GM12878 (cell line): ENCODE measurements around the gene ZNF592. TPM values are rescaled to one million over a fixed set of nuclear protein-coding genes. Genes with fewer than 3 reads are reported as not detected.

Experiments used
- ATAC-seq: fragments of 200-7000 bp; cut with Tn5 transposase; 3 replicates; pipeline ENCODE4 v1.9.1; 2020; ENCODE audit warnings: mild to moderate bottlenecking, moderate library complexity
- BruUV-seq: library from RNA; stranded (reverse); fragments of 400-500 nt; replicated peaks from 2 replicates; lab custom pipeline; 2021; lab: Mats Ljungman, UMichigan
- CTCF ChIA-PET: fragments of 300-600 bp; sonication (Branson Sonifier 250); formaldehyde crosslinking; extraction: SDS; loops from one replicate; lab custom pipeline; 2021; ENCODE audit warnings: inconsistent platforms; lab: Yijun Ruan, JAX
- POLR2A ChIA-PET: fragments of 350-600 bp; formaldehyde crosslinking; extraction: SDS; loops from one replicate; lab custom pipeline; 2021; ENCODE audit warnings: inconsistent platforms; lab: Charles Lee
- RAD21 ChIA-PET: fragments of 300-600 bp; sonication (Branson Sonifier 250); formaldehyde crosslinking; loops from one replicate; lab custom pipeline; 2023; ENCODE audit warnings: antibody characterized with exemption; ENCODE audit not compliant: unreplicated experiment; lab: Charles Lee
- SMC1A ChIA-PET: fragments of 300-600 bp; sonication (Branson Sonifier 250); formaldehyde crosslinking; loops from one replicate; lab custom pipeline; 2023; ENCODE audit not compliant: unreplicated experiment, uncharacterized antibody; lab: Charles Lee
- DNase-seq: peaks from one replicate; pipeline ENCODE4 v3.0.0-alpha.2; 2011; ENCODE audit warnings: low read depth, low spot score
- FAIRE-seq: peaks from 3 replicates; lab custom pipeline; 2011; peaks lifted over from hg19 to GRCh38; lab: Jason Lieb, UNC
- H2AFZ ChIP-seq: 2 replicates; pipeline ENCODE4 v1.6.0; 2011; ENCODE audit warnings: low read depth, low read length, control low read depth; ENCODE audit not compliant: control insufficient read depth
- H3K27ac ChIP-seq: 2 replicates; pipeline ENCODE4 v1.5.1; 2011; ENCODE audit warnings: control low read depth; ENCODE audit not compliant: control insufficient read depth, insufficient read depth
- H3K27me3 ChIP-seq, 2 experiments: replicated peaks in 1 of 2; 2 replicates each; pipeline versions ENCODE4 v1.6.0 to v1.6.1; 2011; ENCODE audit warnings: low read length in 1 of 2; ENCODE audit not compliant: control insufficient read depth in 2 of 2, insufficient read depth in 2 of 2
- H3K36me3 ChIP-seq, 2 experiments: 2 replicates each; pipeline ENCODE4 v1.5.1; 2011; ENCODE audit warnings: low read length in 1 of 2; ENCODE audit not compliant: control insufficient read depth in 2 of 2, insufficient read depth in 2 of 2
- H3K4me1 ChIP-seq: 2 replicates; pipeline ENCODE4 v1.6.1; 2011; ENCODE audit warnings: mild to moderate bottlenecking, low read length, moderate library complexity, mixed read lengths; ENCODE audit not compliant: control insufficient read depth, insufficient read depth
- H3K4me2 ChIP-seq: 2 replicates; pipeline ENCODE4 v1.6.0; 2011; ENCODE audit warnings: control low read depth; ENCODE audit not compliant: control insufficient read depth, insufficient read depth
- H3K4me3 ChIP-seq: fragments of 200-600 bp; sonication (generic); 2 replicates; pipeline ENCODE4 v1.5.1; 2016
- H3K79me2 ChIP-seq: 2 replicates; pipeline ENCODE4 v1.6.0; 2011; ENCODE audit warnings: low read length; ENCODE audit not compliant: control insufficient read depth, insufficient read depth
- H3K9ac ChIP-seq: 2 replicates; pipeline ENCODE4 v1.8.0; 2011; ENCODE audit warnings: low read length, control low read depth, mixed read lengths; ENCODE audit not compliant: control insufficient read depth, insufficient read depth
- H3K9me3 ChIP-seq: replicated peaks from 3 replicates; pipeline ENCODE4 v1.5.1; 2011; ENCODE audit warnings: mild to moderate bottlenecking, low read length; ENCODE audit not compliant: control insufficient read depth, insufficient read depth
- H4K20me1 ChIP-seq: 2 replicates; pipeline ENCODE4 v1.6.0; 2011; ENCODE audit not compliant: control insufficient read depth, insufficient read depth
- CREM ChIP-seq: IDR thresholded peaks from 2 replicates; pipeline ENCODE4 v1.6.1; 2014; ENCODE audit warnings: antibody characterized with exemption, low read depth
- EED ChIP-seq: sonication (generic); IDR thresholded peaks from 2 replicates; pipeline ENCODE4 v1.6.1; 2016; ENCODE audit warnings: antibody characterized with exemption, low read depth
- JUND ChIP-seq: IDR thresholded peaks from 2 replicates; pipeline ENCODE4 v1.6.1; 2012; ENCODE audit warnings: low read depth, mild to moderate bottlenecking, low read length, improper control_type of control experiment, moderate library complexity
- MYC ChIP-seq: IDR thresholded peaks from 2 replicates; pipeline ENCODE4 v1.6.1; 2011; ENCODE audit warnings: mild to moderate bottlenecking, low read length, moderate library complexity, inconsistent platforms; ENCODE audit not compliant: insufficient read depth, insufficient replicate concordance, insufficient read length, severe bottlenecking
- NBN ChIP-seq: fragments of 450-650 bp; IDR thresholded peaks from 2 replicates; pipeline ENCODE4 v1.6.1; 2016
- PBX3 ChIP-seq: IDR thresholded peaks from 2 replicates; pipeline ENCODE4 v1.6.1; 2011; ENCODE audit warnings: mild to moderate bottlenecking, low read depth, low read length, moderate library complexity; ENCODE audit not compliant: insufficient replicate concordance
- RAD21 ChIP-seq: IDR thresholded peaks from 2 replicates; pipeline ENCODE4 v1.6.1; 2011; ENCODE audit warnings: mild to moderate bottlenecking, low read depth, low read length, moderate library complexity; ENCODE audit not compliant: insufficient read depth
- SP1 ChIP-seq: IDR thresholded peaks from one replicate; pipeline ENCODE4 v1.6.1; 2011; ENCODE audit warnings: low read depth, low read length
- STAT1 ChIP-seq: fragments of 450-650 bp; conservative IDR thresholded peaks from 2 replicates; pipeline ENCODE4 v1.6.1; 2014; ENCODE audit warnings: antibody characterized with exemption, mild to moderate bottlenecking
- USF1 ChIP-seq: IDR thresholded peaks from 2 replicates; pipeline ENCODE4 v1.6.1; 2011; ENCODE audit warnings: borderline replicate concordance, low read depth, mild to moderate bottlenecking, moderate library complexity, mixed read lengths, low read length; ENCODE audit not compliant: insufficient read depth; ENCODE audit errors: extremely low read length
- ZBED1 ChIP-seq: IDR thresholded peaks from 2 replicates; pipeline ENCODE4 v1.6.1; 2016; ENCODE audit warnings: borderline replicate concordance
- ZBTB33 ChIP-seq: fragments of 450-650 bp; IDR thresholded peaks from 2 replicates; pipeline ENCODE4 v1.6.1; 2017; ENCODE audit warnings: mild to moderate bottlenecking
- ZSCAN29 ChIP-seq: fragments of 450-650 bp; IDR thresholded peaks from 2 replicates; pipeline ENCODE4 v1.6.1; 2017; ENCODE audit warnings: mild to moderate bottlenecking, moderate library complexity
- WGBS: methylation state at CpG from one replicate; pipeline ENCODE4 v1.1.6; 2016; ENCODE audit warnings: low lambda C conversion rate; ENCODE audit not compliant: insufficient replicate concordance, insufficient coverage; ENCODE audit errors: missing lambda C conversion rate; 5-methylcytosine and 5-hydroxymethylcytosine counted together
- in situ Hi-C: fragments of 300-500 bp; cut with MboI; formaldehyde crosslinking; loops from 9 replicates; pipeline ENCODE4 v1.14.3; 2018; ENCODE audit warnings: mixed read lengths
- intact Hi-C: fragments of 100-400 bp; cut with micrococcal nuclease; formaldehyde crosslinking; loops from one replicate; pipeline ENCODE4 v1.14.2; 2022; ENCODE audit not compliant: unreplicated experiment
- polyA plus RNA-seq, 11 experiments: library from polyadenylated mRNA; depleted of rRNA in 4 of 11; unstranded in 6 of 11; stranded (reverse) in 5 of 11; fragments of >200 nt; fragmentation: Nextera tagmentation in 4 of 11; fragmentation: Illumina TruSeq in 1 of 11; extraction: Ambion mirVana in 4 of 11; extraction: Trizol in 1 of 11; gene quantifications; 1 replicate in 1 of 11; 2 replicates in 10 of 11; pipeline versions ENCODE4 v1.2.1 to v1.2.3, GENCODE V29; 2011 to 2016; ENCODE audit warnings: inconsistent platforms in 2 of 11, missing spikeins in 2 of 11, low read depth in 1 of 11
- total RNA-seq, 4 experiments: library from RNA; depleted of rRNA in 3 of 4; stranded (reverse); fragments of >200 nt in 3 of 4; fragmentation: Illumina TruSeq in 1 of 4; extraction: Trizol in 1 of 4; gene quantifications; 2 replicates each; pipeline versions ENCODE4 v1.2.1 to v1.2.3, GENCODE V29; 2013 to 2021

Gene ZNF592
- total and polyA plus RNA-seq, 10 of the 15 experiments (the other 5 are each of a cell fraction or from before 2014, with no cell fraction given): 0.95 to 23.7 (median 8.6) TPM

GRCh38 chr15:84810073-84810840 lies 61.9 kb downstream of the ZNF592 start:
- no peaks in the 10 kb centered on the region for H4K20me1 ChIP-seq
- no peaks in the 10 kb centered on the region for H3K36me3 ChIP-seq
- H3K27ac ChIP-seq: no peak overlapping the region
- WGBS: 88% methylated on average over 7 of the region's 7 CpGs
- TF ChIP-seq CREM (no peak), SP1 (no peak), USF1 (no peak)
- no peak overlapping the region for H3K4me3 ChIP-seq
- H3K27me3 ChIP-seq: no peaks in the 10 kb centered on the region
- DNase-seq (no peak), FAIRE-seq (no peak), ATAC-seq (no peak)
- ChIA-PET POLR2A (interaction anchor here (0.6 kb wide), 1 partner anchor 66 kb away, joined by 3 read pairs; no protein-coding TSS in a partner anchor), SMC1A (interaction anchor here (1.1 to 1.5 kb wide), 5 partner anchors 9 to 155 kb away, joined by 3 to 6 read pairs (median 4); no protein-coding TSS in a partner anchor), CTCF (interaction anchor here (1.4 to 1.6 kb wide), 4 partner anchors 12 to 155 kb away, joined by 3 to 4 read pairs (median 4); no protein-coding TSS in a partner anchor), RAD21 (interaction anchor here (1.2 kb wide), 1 partner anchor 58 kb away, joined by 3 read pairs; no protein-coding TSS in a partner anchor)
- intact Hi-C loops (no loop called here), in situ Hi-C loops (no loop called here)
- no TSS peak for BruUV-seq
- H3K9me3 ChIP-seq: no peaks in the 10 kb centered on the region
- H2AFZ ChIP-seq: no peak overlapping the region
- no peaks in the 10 kb centered on the region for H3K79me2 ChIP-seq
- no peak overlapping the region for H3K9ac ChIP-seq
- H3K4me1 ChIP-seq: no peaks in the 10 kb centered on the region
- no peak overlapping the region for H3K4me2 ChIP-seq

GRCh38 chr15:84811151-84811550 lies 62.8 kb downstream of the ZNF592 start:
- ChIA-PET RAD21 (no interaction called here), CTCF (interaction anchor here (0.6 to 1.4 kb wide), 2 partner anchors 15 to 155 kb away, joined by 3 to 4 read pairs; no protein-coding TSS in a partner anchor), POLR2A (no interaction called here), SMC1A (interaction anchor here (1.5 kb wide), 1 partner anchor 8 kb away, joined by 4 read pairs; no protein-coding TSS in a partner anchor)
- H3K9ac ChIP-seq: no peak overlapping the region
- no peak overlapping the region for H3K27ac ChIP-seq
- no peak for DNase-seq
- no peak overlapping the region for H3K4me3 ChIP-seq
- H3K79me2 ChIP-seq: no peaks in the 10 kb centered on the region
- no peaks in the 10 kb centered on the region for H3K27me3 ChIP-seq
- no peaks in the 10 kb centered on the region for H3K9me3 ChIP-seq
- H3K4me1 ChIP-seq: no peaks in the 10 kb centered on the region
- ATAC-seq: no peak
- in situ Hi-C loops (no loop called here), intact Hi-C loops (no loop called here)
- no peak overlapping the region for H2AFZ ChIP-seq
- FAIRE-seq: no peak
- H4K20me1 ChIP-seq: no peaks in the 10 kb centered on the region
- WGBS: 97% methylated on average over 4 of the region's 4 CpGs
- no peak overlapping the region for H3K4me2 ChIP-seq
- no TSS peak for BruUV-seq
- H3K36me3 ChIP-seq: no peaks in the 10 kb centered on the region
- TF ChIP-seq PBX3: no peak
- no peak for TF ChIP-seq ZBED1
- no peak for TF ChIP-seq NBN
- no peak for TF ChIP-seq ZSCAN29
- no peak for TF ChIP-seq STAT1
- TF ChIP-seq RAD21: no peak
- no peak for TF ChIP-seq MYC
- TF ChIP-seq JUND: no peak
- TF ChIP-seq EED: no peak
- no peak for TF ChIP-seq ZBTB33
